ENCODE data around the gene MTG2. TPM values are rescaled to one million over a fixed set of nuclear protein-coding genes. Genes with fewer than 3 reads are reported as not detected.

Gene MTG2
- total RNA-seq, 1 donor from 2014 or later, result 17.5 TPM

DNA sequence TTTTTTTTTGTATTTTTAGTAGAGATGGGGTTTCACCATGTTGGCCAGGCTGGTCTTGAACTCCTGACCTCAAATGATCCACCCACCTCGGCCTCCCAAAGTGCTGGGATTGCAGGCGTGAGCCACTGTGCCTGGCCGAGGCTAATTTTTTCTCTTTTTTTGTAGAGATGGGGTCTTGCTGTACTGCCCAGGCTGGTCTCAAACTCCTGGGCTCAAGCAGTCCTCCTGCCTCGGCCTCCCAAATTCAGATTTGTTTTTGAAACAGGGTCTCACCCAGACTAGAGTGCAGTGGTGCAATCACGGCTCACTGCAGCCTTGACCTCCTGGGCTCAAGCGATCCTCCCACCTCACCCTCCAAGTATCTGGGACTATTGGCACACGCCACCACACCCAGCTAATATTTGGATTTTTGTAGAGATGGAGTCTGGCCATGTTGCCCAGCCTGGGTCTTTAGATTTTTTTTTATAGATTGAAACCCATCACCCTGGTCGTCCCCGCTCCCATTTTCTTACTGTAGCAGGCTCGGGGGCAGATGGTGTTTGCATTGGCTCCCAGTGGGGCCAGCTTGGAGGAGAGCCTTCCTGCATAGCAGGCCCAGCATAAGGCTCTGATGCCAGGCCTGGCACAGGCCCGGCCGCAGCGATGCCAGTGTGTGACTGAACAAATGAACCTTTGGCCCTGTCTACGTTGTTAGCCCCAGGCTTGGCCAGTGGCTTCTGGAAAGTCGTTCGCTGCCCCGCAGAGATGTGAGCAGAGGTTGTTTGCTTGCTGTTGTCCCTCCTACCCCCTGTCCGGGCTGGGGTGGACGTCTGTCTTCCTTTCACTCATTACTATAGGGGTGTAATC is 4.3 kb upstream of the MTG2 start:
- FAIRE-seq (no peak), DNase-seq (ENCODE audit: low spot score in 2 of 2) (no peak)

DNA sequence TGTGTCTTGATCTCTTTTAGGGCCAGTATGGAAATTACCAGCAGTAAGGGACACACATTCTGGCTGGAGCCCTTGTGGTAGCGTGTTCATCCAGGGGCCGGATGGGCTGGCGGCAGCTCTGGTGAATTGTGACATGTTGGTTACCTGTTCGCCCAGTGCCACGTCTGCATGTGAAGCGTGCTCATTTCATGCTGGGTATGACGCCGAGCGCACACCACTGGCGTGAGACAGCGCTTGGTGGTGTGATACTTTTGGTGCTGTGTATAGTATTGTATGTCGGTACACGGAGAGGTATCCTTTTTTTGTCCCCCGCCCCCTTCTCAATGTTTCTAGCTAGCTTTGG is 3.7 kb upstream of the MTG2 start:
- no peak for DNase-seq (ENCODE audit: low spot score in 2 of 2)
- FAIRE-seq, result no peak

DNA sequence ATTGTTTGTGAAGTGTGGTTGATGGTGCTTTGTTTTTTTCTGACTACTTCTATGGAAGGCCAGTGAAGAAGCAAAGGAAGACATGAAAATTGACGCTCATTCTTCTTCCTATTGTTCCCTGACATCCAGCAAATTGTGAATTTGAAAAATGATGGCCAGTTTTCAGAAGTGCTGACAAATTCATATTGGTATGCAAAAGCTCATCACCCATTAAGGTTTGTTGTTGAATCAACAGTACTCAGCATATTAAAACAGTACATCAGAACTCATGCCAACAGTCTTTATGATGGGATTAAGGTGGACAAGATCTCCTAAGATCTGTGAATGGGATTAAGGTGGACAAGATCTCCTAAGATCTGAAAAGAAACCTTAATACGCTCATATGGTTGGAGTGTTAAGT is 1.0 kb upstream of the MTG2 start:
- DNase-seq (ENCODE audit: low spot score in 2 of 2), result no peak
- no peak for FAIRE-seq

DNA sequence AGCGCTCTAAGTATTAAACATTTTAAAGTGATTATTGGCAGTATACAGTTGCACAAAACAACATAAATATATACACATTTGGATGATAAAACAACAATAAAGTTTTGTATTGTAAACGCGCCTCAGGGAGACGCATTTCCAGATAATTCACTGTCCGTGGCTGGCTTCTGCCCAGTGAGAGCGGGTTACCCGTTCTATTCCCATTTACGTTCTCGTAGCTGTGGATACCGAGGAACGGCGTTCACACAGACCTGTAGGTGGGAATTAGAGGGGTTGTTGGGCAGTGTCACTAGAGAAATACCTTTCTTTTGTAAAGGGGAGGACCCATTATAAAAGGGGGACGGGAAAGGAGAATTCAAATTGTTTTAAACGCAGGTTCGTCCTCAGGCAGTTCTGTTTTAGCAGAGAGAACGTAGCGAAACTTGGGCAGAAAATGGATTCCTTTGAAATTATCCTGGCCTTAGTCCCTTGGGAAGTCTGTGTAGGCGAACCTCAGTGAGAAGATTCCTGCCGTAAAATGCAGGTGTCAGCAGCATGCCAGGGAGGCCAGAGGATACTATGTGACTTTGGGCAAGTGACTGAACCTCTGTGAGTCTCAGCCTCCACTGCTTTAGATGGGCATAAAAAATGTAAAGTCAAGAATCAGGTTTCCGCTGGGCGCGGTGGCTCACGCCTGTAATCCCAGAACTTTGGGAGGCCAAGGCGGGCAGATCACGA is 756 bp downstream of the MTG2 start:
- DNase-seq (ENCODE audit: low spot score in 2 of 2), result no peak
- FAIRE-seq, result no peak

DNA sequence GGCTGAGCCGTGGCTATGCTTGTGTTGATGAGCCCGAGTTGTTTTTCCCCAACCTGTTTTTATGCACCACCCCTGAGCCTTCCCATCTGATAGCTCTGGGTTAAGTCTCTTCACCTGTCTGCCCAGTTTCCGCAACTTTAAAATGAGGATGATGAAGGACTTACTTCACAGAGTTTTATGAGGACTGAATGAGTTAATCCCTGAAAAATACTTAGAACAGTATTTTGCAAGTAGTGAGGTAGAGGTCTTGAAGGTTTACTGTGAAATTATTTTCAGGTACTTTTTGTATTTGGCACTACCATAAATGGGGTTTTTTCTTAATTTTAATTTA is 3.2 kb downstream of the MTG2 start:
- FAIRE-seq (no peak), DNase-seq (ENCODE audit: low spot score in 2 of 2) (no peak)

DNA sequence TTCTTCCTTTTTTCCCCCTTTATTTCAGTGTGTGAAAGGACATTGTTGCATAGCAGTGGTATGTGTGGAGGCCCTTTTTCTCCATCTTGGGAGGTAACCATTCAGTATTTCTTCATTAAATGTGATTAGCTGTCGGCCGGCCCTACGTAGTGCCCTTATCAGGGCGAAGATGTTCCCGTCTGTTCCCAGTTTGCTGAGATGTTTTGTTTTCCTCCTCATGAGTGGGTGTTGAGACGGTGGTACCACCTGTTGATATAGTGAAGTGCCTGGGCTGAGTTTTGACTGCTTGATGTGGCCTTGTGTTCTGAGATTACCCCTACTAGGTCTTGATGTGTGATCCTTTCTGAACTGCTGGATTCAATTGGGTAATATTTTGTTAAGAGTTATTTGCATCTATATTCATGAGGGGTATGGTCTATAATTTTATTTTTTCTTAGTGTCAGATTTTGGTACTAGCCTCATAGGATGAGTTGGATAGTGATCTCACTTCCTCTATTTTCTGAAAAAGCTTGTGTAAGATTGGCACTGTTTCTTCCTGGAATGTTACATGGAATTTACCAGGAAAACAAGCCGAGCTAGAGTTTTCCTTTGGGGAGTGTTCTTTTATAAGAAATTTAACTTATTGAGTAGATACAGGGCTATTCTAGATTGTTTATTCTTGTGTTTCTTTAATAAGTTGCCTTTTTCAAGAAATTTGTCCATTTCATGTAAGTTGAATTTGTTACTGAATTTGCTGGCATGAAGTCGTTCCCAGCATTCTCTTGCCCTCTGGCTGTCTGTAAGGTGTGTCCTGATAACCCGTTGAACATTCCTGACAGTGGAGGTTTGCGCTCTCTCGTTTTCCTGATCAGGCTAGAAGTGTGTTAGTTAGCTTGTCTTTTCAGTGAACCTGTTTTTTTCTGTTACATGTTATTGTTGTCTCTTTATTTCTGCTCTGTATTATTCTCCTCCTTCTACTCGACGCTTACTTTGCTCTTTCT is 4.3 kb downstream of the MTG2 start:
- DNase-seq (ENCODE audit: low spot score in 2 of 2) (no peak), FAIRE-seq (no peak)

DNA sequence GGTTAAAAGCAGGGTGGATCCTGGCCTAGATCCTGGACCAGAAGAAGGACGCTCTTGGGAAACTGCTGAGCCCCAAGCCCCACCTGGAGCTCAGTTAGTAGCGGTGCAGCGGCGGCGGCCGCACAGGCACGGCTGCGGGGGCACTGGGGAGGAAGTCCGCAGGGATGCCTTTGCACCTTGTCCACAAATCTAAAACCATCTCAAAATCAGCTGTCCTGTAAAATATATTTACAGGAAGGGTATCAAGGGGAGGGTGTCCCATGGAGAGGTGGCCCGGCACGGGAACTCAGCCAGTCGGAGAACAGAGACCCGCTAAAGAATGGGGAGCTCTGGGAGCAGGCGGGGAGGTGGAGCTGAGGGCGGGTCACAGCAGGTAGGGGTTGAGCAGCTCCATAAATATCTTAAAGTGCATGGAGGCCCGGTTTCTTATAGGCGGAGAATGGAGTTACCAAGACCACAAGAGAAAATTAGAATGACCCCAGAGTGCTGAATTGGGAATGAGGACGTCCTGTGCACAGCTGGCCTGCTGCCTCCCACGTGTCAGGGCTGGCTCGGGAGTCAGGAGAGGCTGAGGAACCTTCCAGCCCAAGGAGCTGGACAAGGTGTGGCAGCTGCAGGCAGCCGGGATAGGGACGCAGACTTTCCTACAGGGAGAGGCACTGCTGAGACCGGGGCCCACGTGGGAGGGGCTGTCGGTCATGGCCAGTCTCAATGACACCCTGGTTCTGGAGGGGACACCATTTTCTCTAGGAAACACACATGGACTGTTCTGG is 8.0 kb downstream of the MTG2 start:
- DNase-seq (ENCODE audit: low spot score in 2 of 2) (no peak), FAIRE-seq (no peak)

DNA sequence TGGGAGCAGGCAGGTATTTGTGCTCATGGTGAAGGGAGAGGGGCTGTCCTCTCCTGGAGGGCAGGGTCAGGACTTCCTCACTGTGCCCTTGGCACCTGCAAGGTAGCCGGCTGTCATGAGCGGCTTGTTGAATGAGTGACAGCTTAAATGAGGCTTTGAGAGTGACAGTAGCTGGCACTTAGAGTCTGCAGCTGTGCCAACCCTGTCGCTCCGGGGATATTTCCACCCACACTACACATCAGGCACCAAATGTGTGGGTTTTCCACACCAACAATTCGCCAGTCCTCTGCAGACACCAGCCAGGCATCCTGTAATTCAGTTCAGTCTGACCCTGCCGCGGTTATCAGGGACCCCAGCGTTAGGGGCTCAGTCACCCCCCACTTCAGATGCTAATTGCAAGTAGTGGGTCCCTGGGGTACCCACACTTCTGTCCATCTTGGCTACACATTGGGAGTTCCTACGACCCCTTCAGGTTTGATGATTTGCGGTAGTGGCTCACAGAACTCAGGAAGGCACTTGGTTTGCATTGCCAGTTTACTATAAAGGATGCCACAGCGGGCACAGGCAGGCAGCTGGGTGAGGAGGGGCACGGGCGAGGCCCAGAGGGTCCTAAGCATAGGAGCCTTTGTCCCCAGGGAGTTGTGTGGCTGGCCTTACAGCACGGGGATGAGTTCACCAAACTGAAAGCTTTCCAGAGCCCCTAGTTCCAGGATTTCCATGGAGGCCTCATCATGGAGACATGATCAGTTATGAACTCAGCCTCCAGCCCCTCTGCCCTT is 9.1 kb downstream of the MTG2 start:
- FAIRE-seq, result no peak

DNA sequence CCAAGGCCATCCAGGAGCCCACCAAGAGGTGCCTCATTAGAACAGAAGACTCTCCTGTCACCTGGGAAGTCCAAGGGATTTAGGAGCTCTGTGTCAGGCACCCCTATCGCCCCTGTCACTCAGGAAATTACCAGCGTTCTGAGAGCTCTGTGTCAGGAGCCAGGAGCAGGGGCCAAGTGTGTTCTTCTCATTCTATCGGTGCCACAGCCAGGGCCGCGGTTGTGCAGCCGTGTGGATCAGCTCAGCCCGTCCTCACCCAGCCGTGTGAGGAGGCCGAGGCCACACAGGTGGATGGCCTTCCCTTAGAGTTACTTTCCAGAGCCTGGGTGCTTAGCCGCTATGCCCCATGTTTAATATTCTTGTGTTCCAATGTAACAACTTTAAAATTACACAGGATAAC is 9.8 kb downstream of the MTG2 start:
- DNase-seq (ENCODE audit: low spot score in 2 of 2) (no peak), FAIRE-seq (no peak)

More for the DNA sequence above, 9.1 kb downstream of the MTG2 start:
- no peak for DNase-seq (ENCODE audit: low spot score in 2 of 2)

DNA sequence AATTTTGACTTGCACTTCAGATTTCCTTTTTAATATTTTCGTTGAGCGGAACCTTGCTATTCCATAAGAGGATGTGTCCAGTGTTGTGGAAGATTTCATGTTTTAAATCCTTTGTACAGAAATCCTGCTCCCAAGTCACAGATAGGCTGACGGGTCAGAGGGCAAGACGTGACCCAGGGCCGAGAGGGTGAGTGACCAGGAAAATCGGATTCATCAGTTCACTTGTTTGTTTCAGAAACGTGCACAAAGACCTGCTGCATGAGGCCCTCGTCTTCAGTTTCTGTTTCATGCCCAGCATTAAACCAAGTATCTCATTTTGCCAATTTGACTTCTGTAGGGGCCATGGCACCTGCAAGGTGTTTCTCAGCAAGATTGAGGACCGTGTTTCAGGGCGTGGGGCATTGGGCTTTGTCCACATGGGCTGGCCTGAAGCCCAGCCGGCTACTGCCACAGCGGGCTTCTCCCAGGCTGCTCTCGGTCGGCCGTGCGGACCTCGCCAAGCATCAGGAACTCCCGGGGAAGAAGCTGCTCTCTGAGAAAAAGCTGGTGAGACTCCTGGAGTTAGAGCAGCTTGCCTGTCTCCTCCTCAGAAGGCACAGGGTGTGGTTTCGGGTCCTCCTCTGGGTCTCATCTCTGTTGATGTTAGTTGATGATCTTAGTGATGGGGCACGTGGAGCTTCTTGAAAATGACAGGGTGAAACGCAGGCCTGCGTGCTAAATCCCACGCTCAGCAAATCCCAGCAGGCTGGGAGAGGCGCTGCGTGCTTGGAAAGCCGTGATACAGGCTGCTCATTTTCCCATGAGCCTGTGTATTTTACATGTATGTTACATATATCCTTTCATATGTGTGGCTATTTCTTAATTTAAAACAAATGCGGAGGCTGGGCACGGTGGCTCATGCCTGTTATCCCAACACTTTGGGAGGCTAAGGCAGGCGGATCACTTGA is 10.5 kb downstream of the MTG2 start:
- no peak for FAIRE-seq
- no peak for DNase-seq (ENCODE audit: low spot score in 2 of 2)

DNA sequence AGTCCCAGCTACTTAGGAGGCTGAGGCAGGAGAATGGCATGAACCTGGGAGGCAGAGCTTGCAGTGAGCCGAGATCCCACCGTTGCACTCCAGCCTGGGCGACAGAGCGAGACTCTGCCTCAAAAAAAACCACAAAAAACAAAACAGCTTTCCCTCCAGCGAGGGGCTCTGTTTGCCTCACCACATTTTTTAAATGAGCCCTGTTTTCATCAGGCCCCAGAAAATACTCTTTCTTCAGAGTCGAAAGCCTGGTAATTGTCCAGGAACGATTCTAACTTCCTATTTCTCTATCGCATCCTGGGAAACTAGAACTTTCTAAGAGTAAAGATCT is 12.2 kb downstream of the MTG2 start:
- FAIRE-seq (no peak), DNase-seq (ENCODE audit: low spot score in 2 of 2) (no peak)

DNA sequence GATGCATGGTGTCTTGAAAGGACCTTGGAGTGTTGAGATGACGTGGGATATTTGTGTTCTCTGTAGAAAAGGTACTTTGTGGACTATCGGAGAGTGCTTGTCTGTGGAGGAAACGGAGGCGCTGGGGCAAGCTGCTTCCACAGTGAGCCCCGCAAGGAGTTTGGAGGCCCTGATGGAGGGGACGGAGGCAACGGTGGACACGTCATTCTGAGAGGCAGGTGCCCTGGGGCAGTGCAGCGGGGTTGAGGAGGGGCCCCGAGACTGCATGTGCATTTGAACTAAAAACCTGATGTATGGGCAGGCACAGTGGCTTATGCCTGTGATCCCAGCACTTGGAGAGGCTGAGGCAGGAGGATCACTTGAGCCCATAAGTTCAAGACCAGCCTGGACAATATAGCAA is 12.9 kb downstream of the MTG2 start:
- FAIRE-seq (no peak), DNase-seq (ENCODE audit: low spot score in 2 of 2) (no peak)

DNA sequence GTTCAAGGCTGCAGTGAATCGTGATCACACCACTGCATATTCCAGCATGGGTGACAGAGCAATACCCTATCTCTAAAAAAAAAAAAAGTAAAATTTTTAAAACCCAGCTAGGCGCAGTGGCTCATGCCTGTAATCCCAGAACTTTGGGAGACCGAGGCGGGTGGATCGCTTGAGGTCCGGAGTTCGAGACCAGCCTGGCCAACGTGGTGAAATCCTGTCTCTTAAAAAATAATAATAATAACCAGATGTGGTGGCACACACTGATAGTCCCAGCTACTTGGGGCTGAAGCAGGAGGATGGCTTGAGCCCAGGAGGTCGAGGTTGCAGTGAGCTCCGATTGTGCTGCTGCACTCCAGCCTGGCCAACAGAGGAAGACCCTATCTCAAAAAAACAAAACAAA is 13.5 kb downstream of the MTG2 start:
- DNase-seq (ENCODE audit: low spot score in 2 of 2) (no peak), FAIRE-seq (no peak)

DNA sequence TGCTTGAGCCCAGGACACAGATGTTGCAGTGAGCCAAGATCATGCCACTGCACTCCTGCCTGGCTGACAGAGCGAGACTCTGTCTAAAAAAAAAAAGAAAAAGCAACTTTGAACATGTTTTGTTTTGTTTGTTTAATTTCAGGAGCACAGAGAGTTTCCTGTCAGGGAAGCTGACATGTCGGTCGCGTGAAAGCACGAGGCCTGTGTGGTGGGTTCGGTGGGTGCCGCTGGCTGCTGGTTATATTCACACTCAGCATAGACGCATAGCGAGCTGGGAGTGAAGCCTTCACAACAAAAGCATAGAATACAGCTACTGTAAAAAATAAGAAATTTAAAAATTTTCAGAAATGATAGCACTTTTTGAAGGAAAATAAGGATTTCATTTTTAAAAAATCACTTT is 14.5 kb downstream of the MTG2 start:
- FAIRE-seq (no peak), DNase-seq (ENCODE audit: low spot score in 2 of 2) (no peak)

DNA sequence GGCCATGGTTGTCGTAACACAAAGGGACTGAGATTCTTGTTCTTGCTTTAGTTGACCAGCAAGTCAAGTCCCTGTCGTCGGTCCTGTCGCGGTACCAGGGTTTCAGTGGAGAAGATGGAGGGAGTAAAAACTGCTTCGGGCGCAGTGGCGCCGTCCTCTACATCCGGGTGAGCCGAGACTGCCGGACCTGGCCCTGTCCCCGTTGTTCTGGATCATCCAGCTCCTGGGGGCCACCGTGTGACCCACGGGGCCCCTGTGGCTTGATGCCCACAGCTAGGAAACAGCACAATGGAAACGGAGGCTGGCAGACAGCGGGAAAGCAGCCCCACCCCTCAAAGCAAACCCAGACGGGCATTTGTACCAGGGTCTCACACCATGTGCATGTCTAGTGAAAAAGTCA is 15.0 kb downstream of the MTG2 start:
- no peak for DNase-seq (ENCODE audit: low spot score in 2 of 2)
- no peak for FAIRE-seq

DNA sequence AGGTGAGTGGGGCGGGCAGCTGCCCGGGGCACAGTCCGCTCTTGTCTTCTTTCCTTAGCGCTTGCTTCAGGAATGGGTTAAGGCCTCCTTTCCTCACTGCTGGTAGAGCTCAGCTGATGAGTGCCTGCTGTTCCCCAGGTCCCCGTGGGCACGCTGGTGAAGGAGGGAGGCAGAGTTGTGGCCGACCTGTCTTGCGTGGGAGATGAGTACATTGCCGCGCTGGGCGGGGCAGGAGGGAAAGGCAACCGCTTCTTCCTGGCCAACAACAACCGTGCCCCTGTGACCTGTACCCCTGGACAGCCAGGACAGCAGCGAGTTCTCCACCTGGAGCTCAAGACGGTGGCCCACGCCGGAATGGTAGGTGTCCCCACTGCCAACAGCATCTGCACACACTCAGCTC is 15.7 kb downstream of the MTG2 start:
- no peak for FAIRE-seq
- DNase-seq (ENCODE audit: low spot score in 2 of 2), result no peak

DNA sequence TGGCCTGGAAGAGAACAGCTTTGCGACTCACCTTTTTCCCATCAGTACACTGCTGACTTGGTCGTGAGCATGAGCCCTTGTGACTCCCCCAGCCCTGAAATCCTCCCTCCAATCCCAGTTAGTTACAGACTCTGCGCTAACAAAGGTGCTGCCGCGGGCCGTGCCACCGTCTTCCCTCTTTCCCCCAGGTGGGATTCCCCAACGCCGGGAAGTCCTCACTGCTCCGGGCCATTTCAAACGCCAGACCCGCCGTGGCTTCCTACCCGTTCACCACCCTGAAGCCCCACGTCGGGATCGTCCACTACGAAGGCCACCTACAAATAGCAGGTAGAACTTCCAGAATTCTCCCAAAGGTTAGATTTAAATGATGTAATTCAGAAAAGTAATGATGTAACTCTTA is 16.1 kb downstream of the MTG2 start:
- no peak for DNase-seq (ENCODE audit: low spot score in 2 of 2)
- no peak for FAIRE-seq

DNA sequence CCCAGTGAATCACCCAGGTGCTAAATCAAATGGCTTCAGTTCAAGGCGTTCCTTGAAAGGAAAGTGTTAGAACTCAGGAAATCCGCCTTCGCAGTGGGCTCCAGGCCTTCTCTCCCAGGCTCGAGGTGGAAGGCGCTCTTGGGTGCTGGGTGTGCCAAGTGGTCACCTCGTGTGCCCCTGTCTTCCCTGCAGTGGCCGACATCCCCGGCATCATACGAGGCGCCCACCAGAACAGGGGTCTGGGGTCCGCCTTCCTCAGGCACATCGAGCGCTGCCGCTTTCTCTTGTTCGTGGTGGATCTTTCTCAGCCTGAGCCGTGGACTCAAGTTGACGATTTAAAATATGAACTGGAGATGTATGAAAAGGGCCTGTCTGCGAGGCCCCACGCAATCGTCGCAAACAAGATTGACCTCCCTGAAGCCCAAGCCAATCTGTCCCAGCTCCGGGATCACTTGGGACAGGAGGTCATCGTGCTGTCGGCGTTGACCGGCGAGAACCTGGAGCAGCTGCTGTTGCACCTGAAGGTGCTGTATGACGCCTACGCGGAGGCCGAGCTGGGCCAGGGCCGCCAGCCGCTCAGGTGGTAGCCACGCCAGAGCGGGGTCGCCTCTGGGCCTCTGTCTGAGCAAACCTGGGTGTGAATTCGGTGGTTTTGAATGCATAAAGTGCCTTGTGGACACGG is 17.8 kb downstream of the MTG2 start:
- DNase-seq (ENCODE audit: low spot score in 2 of 2) (no peak), FAIRE-seq (no peak)
